Epidermal melanocyte (primary cell): ENCODE data around the gene ATIC.
"Not testable (repeated sequence)": the region's sequence is repeated elsewhere in the genome, so short reads cannot be mapped to it uniquely, and the experiment has no call there.

Experiments used
- DNase-seq: peaks from one replicate; pipeline ENCODE4 v3.0.0; 2011; ENCODE audit warnings: low spot score; ENCODE audit not compliant: insufficient read length

Gene ATIC

GRCh38 chr2:215315301-215315700 is 3.4 kb downstream of the ATIC start:
- DNase-seq: no peak

DNA sequence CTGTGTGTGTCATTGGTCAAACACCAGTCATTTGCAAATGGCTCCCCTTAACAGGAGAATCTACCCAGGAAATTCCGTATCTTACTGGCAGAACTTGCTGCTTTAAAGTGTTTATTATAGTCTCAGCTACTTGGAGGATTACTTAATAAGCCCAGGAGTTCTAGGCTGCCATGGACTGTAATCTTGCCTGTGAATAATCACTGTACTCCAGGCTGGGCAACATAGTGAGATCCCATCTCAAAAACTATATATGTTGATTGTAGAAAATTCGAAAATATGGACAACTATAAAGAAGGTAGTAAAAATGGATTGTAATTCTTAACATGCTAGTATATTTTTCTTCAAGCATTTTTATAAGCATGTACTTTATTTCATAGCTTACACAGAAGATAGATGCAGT is 4.5 kb downstream of the ATIC start:
- DNase-seq: no peak

- DNase-seq: no peak
These were observed 7.6 kb downstream of the ATIC start for GRCh38 chr2:215319500-215319899.

GRCh38 chr2:215320102-215320501 is 8.2 kb downstream of the ATIC start:
- no peak for DNase-seq

- DNase-seq: no peak
These were observed 8.8 kb downstream of the ATIC start for GRCh38 chr2:215320679-215321078.

GRCh38 chr2:215324811-215325210 is 13.0 kb downstream of the ATIC start:
- DNase-seq: no peak

- no peak for DNase-seq
These were observed 16.2 kb downstream of the ATIC start for GRCh38 chr2:215328066-215328465.

- DNase-seq: no peak
These were observed 21.2 kb downstream of the ATIC start for GRCh38 chr2:215332872-215333595.

DNA sequence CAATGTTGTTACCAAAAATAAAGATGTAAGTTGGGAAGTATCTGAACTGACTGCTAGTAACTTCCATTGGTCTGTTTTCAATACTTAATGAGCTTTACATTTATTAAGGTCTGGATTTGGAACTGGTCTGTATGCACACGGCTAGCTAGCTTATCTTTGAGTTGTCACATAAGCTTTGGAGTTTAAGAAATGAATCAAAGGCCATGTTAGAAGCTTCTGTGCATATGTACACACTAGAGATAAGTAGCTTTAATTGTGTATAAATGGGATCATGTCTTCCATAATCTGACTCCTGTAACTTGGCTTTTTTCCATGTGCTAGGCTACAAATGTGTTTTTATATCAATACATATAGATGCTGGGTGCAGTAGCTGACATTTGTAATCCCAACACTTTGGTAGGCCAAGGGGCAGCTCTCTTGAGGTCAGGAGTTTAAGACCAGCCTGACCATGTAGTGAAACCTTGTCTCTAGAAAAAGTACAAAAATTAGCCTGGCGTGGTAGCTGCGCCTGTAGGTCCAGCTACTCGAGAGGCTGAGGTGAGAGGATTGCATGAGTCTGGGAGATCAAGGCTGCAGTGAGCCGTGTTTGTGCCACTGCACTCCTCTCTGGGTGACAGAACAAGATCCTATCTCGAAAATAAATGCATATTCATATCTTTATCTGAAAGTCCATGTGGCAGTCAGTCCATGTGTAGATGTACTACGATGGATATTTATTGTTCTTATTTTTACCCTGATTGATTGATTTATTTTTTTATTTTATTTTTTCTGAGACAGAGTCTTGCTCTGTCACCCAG is 27.2 kb downstream of the ATIC start:
- DNase-seq: no peak

- no peak for DNase-seq
These were observed 36.0 kb downstream of the ATIC start for GRCh38 chr2:215347878-215348277.

- DNase-seq: no peak
These were observed 40.7 kb downstream of the ATIC start for GRCh38 chr2:215352602-215353001.

DNA sequence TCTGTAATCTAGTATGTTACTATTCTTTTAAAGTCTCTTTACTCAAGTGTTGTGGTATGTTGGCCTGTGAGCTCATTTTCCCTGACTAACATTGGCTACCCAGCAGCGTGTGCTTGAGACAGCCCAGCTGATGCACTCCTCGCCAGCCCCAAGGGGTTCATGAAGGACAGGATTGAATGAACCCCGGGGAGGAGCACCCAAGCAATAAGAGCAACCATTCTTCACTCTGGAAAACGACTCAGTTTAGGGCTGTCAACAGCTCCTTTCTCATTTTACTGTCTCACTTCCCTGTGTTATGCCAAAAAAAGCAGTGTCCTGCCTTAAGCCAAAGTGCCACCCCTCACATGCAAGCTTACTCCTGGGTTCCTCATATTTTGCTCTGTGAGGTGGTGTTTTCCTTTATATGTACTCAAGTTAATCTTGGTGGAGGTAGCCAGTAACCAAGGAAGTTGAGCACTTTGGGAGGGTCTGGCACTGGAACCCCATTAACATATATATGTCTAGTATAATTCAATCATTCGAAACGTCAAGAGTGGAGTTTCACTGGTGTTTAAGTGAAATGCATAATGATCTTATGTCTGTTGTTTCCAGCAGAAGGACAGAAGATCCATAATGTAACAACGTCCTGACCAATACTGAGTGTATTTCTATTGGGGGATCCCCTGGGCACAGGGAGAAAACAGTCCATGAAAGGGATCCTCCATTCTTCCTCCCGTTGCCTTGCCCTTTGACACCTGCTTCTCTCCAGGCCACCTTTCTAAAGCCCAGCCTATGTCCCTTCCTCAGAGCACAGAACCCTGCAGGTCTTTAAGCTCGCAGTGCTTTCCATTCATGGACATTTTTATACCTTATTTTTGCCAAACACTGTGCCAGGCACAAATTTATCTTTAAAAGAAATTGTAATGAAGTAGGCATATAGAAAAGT is 43.2 kb downstream of the ATIC start:
- DNase-seq: no peak

GRCh38 chr2:215355801-215356200 is 43.9 kb downstream of the ATIC start:
- no peak for DNase-seq

DNA sequence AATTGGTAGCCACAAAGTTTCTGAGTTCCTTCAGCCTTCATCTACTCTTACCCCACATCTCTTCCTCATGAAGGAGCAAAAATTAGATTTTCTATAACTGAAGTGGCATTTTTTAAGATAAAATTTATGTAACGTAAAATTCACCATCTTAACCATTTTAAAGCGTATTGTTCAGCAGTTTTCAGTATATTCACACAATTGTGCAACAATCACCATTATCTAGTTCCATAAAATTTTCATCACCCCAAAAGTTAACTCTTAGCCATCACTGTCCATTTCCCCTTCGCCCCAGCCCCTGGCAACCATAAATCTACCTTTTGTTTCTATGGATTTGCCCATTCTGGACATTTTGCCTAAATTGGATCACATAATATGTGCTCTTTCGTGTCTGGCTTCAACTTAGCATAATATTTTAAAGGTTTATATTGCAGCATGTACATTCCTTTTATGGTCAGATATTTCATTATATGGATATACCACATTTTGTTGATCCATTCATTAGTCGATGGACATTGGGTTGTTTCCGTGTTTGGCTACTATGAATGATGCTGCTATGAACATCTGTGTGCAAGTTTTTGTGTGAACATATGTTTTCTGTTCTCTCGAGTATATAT is 44.6 kb downstream of the ATIC start:
- DNase-seq: no peak

GRCh38 chr2:215356948-215357461 is 45.1 kb downstream of the ATIC start:
- no peak for DNase-seq

DNA sequence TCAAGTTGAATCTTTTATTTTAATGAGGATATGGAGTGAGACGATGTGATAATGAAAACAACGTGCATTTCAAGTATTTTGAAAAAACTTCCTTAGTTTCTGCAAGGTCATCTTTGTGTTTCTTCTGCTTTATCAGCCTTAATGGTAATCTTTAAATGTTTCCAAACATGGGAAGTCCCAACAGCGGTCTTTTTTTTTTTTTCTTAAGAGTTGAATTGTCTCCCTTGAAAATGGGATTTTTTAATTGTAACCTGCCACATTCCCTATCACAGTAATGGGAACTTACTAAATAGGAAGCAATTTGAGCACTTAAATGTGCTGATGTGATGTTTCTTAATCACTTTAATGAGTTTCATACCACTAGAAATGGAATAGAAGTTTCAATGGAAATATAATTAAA is 45.8 kb downstream of the ATIC start:
- no peak for DNase-seq

- no peak for DNase-seq
These were observed 46.5 kb downstream of the ATIC start for GRCh38 chr2:215358312-215358845.

- no peak for DNase-seq
These were observed 47.2 kb downstream of the ATIC start for GRCh38 chr2:215358891-215359575.

- DNase-seq: no peak
These were observed 47.7 kb downstream of the ATIC start for GRCh38 chr2:215359576-215359922.

DNA sequence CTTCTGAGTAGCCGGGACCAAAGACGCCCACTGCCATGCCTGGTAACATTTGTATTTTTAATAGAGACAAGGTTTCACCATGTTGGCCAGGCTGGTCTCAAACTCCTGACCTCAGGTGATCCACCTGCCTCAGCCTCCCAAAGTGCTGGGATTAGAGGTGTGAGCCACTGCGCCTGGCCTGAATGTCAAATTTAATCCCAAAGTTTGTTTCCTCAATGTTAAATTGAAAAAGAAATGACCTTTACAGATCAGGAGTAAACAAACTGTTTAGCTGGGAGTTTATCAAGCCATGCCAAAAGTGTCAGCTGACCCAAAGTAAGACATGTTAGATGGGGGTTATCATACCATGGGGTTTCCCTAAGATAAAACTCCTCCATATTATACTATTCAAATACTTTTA is 48.2 kb downstream of the ATIC start:
- not testable (repeated sequence) for DNase-seq
